HG03039 (cell line): ENCODE data around the gene AKR1B15.

ENCODE experiments used
- ATAC-seq: cut with Tn5 transposase; IDR thresholded peaks from one replicate; pipeline ENCODE4 v1.9.1; 2021; ENCODE audit warnings: mild to moderate bottlenecking, moderate library complexity; ENCODE audit not compliant: unreplicated experiment

Gene AKR1B15

GRCh38 chr7:134611611-134612151 lies 62.8 kb downstream of the AKR1B15 start:
- no peak for ATAC-seq

GRCh38 chr7:134612197-134612596 lies 63.3 kb downstream of the AKR1B15 start:
- no peak for ATAC-seq

DNA sequence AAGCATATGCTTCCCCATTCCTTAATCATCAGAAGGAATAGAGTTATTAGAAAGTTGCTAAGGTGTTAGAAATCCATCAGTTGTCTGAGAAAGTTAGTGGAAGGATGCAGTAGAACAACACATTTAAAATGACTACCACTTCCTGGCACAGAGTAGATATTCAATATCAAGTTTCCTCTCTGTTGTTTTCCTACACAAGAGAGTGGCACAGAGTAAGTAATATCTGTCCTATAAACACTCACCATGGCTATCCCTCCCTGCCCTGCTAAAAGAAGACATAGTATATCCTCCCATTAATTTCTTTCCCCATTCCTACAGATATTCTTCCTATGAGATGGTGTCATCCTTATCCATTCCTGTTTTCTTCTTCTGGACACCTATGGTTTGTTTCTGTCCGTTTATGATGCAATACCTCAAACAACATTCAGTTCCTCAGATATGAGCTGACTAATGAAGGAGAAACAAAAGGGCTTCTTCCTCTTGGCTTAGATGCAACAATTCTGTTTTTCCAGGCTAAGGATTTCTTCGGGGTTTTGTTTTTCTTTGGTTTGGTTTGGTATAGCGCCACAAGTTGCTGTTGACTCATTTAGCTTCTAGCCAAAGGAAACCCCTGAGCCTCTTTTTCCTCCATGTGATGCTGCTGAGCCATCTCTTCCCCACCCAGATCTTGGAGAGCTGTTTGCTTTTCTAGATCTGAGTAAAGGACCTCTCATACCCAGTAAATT lies 64.9 kb downstream of the AKR1B15 start:
- ATAC-seq: no peak

GRCh38 chr7:134616611-134617010 lies 67.7 kb downstream of the AKR1B15 start:
- ATAC-seq: no peak

DNA sequence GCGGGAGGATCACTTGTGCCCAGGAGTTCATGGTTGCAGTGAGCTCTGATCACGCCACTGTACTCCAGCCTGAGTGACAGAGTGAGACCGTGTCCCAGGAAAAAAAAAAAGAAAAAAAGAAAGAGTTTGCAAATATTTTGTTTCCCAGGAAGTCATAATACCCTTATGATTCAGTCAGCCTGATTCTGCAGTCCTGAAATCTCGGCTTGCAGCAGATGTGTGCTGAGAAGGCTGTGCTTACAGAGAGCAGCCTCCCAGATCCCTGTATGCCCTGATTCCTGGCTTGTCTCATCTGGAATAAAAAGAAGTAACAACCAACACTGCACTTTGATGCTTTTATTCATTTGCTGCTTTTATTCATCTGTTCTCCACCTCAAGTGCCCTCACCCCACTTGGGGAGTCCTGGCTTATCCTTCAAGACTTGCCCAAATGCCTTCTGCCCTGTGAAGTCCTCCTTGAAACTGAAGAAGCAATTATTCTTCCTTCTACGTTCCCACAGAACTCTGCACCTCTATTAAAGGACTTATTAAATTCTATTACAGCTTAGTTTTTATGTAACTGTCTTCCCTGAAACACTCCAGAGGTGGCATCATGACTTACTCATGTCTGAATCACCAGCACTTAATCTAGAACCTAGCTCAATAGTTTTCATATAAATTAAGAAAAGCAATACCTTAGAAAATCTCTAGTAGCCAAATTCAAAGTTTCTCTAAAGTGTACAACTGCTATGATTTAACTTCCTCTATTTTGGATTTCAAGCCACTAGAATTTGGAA lies 70.0 kb downstream of the AKR1B15 start:
- ATAC-seq: no peak

DNA sequence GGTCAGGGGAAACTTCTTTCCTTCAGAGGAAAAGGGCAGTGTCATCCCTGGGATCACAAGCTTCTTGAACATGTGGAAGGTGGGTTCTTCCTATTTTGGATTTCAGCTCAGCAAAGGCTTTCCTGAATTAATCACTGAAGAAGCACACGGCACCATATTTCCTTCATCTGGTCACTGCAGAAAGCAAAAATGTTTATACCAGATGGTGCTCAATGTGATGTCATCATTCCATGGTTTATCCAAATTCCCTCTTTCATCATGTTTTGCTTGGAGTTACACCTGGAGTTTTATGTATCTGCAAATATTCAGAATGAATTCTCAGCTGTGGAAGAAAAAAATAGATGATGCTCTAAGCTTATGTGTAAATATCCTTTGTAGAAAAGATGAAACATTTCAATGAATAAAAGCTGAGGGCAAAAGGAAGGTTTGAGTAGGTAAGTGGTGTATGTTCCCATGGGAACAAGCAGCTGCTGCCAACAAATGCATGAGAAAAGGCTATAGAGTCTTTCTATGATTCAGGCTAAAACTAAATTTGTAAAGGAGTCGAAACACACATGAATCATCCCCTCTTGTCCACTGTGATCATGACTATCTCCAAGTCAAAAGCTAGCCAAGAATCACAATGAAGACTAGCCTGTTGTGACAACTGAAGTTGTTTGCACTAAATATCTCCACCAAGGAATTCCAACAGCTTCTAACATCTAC lies 70.9 kb downstream of the AKR1B15 start:
- ATAC-seq: no peak

DNA sequence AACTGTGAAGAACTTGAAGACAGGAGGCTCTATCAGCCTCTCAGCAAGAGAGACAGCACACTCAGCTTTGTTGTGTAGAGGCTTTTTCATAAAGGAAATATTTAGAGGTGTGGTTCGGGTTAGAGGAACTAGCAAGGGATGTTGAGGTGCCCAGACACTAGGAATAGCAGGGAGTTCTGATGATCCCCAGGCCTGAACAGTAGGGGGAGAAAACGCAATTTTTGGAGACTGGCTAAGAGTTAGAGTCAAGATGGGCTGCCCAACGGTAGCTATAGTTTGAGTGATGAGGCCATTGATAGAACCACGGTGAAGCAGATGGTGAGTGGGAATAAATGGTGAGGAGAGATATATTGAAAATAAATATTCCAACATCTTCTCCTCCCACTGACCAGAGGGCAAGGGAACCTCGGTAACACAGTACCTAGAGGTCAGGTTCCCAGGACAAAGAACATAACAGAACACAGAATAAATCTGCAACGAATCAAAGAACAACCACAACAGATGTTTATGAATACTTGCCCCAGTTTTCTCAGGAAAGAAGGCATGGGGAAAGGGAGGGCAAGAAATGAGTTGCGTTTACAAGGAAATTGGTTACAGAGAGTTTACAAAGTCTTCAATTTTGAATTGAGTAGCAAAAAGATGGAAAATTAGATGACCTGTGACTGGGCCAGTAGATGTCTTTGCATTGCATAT lies 73.5 kb downstream of the AKR1B15 start:
- ATAC-seq: no peak

- no peak for ATAC-seq
Observed at GRCh38 chr7:134623193-134623592, 74.3 kb downstream of the AKR1B15 start.

DNA sequence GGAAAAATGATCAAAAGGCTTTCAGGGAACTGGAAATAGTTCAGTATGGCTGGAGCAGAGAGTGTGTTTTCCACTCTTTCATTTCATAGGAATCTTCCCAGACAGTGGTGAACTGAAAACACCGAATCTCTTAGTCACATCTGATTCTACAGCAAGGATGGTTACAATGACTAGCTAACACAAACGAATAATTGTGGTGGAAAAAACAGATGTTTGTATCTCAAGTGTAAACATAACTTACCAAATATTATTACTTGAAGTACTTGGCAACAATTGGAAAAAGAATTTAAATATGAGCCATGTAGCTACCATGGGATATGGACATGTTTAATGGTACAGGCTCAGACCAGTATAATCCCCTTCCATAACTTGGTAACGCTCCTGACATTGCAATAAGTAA lies 76.6 kb downstream of the AKR1B15 start:
- ATAC-seq: no peak

GRCh38 chr7:134627109-134627774 lies 78.3 kb downstream of the AKR1B15 start:
- no peak for ATAC-seq

GRCh38 chr7:134627775-134628153 lies 78.9 kb downstream of the AKR1B15 start:
- ATAC-seq: no peak

GRCh38 chr7:134629445-134629844 lies 80.5 kb downstream of the AKR1B15 start:
- ATAC-seq: no peak
